ENCODE results near the gene GALT.

GALT gene

DNA sequence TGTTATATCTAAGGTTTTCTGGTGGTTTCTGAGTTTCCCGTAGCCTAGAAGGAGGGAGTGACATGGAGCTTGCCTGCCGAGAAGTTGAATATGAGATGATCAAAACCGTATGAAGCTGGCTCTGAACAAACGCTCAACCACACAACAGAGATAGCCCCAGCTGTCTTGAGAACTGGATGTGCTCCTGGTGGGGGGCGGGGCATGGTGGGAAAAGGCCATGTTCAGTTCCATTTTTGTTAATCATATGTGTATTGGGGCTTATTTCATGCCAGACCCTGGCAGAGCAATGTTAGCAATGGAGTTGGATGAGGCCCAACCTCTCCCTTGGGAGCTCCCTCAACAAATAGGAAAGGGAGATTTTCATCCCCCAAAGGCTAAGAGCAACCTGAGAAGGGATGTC lies 39.8 kb downstream of the GALT start:
- no peak for DNase-seq

DNA sequence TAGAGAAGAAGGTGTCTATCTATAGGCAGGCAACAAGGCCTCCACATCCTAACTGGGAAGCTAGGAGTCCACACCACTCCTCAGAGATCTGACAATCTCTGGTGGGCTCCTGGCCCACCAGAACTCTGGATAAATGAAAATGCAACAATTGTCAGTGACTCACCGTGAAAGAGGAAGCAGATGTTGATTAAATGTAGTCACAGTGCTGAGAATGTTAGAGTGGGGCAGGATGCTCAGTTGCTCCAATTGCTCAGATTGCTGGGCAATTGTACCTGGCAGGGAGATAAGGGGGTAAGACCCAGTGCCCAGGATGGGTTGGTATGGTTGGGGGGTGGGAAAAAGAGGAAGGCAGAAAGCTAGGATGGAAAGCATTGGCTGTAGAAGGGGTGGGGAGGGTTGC lies 40.3 kb downstream of the GALT start:
- DNase-seq, result no peak

DNA sequence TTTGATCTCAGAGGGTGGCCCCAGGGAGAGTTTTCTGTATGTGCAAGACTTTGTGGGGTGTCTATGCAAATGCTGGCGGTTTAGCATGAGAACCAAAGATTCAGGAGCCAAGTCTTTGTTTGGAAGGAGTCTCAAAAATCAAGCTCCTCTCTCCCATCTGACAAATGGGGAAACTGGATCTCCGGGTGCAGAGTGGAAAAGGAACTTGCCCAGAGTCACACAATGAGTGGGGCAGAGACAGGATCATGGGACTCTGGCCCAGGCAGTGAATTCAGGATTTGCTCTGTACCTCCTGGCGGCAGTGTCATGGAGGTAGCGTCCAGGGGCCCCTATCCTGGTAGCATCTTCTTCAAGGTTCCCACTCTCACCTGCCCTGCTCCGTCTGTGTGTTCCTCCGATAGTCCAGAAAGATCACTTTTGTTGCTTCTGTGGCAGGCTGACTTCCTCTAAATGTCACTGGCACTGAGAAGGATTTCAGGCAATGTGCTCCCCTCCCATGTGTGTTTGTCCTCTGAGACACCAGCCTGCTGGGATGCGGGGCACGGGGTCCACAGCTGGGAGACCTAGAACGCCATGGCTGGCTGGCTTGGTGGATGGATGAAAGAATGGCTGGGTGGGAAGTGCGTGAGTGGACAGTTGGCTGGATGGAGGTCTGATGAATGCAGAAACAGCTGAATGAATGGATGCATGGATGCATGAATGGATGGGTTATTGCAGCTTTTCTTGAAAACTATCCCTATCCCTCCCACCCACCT lies 41.0 kb downstream of the GALT start:
- no peak for DNase-seq

DNA sequence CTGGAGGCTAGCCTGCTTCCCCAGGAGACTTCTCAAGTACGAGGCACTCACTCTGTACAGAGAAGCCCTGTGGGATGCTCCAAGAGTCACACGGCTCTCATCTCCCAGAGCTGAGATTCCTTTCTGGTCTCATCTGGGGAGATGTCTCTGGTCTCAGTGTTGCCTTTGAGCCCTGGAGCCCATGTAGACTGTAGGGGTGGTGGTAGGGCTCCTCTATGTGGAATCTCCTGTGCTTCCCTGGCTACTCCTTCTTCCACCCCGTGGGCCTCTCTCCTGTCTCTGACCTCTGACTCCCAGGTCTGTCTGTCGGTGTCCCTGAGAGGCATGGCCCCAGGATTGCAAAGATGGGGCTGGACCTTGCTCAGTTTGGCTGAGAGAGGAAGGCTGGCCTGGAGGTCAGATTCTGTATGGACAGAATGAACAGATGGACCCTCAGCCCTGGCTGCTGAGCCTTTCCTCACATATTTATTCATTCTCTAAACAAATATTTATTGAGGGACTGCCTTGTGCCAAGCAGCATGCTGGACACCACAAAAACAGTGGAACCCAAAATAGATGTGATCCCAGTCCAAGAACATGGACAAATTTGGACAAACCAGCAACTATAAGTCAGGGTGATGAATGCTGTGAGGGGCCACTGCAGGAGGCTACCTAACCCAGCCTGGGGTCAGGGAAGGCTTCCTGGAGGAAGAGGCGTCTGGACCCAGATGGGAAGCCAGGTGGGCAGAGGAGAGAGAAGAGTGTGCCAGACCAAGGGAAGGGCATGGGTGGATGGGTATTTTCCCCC lies 42.0 kb downstream of the GALT start:
- no peak for DNase-seq

DNA sequence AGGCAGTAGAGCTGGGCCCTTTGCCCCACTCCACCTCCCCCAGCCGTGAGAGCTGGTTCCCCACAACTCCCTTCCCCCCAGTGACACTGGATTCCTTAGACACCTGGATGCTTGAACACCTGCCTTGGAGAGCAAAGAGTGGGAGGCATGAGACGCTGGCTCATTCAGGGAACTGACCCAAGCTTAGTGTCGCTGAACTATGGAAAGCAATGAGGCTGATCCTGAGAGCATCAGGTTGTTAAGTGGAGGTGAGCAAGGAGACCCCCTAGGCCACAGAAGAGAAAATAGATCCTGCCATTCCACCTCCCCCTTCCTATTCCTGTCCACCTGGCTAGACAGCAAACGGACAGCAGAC lies 42.6 kb downstream of the GALT start:
- DNase-seq, result no peak

DNA sequence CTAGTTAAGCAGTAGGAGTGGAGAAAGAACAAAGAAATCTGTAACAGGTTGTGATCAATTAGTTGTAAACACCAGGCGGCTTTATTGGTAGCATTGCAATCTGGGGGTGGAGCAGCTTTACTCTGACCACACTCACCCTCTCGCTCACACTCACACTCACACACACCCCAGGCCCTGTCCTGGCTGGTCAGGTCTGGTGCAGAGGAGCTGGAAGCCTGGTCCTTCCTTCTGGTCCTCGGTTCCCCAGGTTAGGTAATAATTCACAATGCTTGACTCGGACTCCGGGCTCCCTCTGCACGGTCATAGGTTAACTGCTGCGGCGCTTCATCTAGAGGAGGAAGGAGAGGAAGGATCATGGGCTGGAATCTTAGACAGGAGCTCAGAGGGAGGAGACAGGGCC lies 43.0 kb downstream of the GALT start:
- no peak for DNase-seq

DNA sequence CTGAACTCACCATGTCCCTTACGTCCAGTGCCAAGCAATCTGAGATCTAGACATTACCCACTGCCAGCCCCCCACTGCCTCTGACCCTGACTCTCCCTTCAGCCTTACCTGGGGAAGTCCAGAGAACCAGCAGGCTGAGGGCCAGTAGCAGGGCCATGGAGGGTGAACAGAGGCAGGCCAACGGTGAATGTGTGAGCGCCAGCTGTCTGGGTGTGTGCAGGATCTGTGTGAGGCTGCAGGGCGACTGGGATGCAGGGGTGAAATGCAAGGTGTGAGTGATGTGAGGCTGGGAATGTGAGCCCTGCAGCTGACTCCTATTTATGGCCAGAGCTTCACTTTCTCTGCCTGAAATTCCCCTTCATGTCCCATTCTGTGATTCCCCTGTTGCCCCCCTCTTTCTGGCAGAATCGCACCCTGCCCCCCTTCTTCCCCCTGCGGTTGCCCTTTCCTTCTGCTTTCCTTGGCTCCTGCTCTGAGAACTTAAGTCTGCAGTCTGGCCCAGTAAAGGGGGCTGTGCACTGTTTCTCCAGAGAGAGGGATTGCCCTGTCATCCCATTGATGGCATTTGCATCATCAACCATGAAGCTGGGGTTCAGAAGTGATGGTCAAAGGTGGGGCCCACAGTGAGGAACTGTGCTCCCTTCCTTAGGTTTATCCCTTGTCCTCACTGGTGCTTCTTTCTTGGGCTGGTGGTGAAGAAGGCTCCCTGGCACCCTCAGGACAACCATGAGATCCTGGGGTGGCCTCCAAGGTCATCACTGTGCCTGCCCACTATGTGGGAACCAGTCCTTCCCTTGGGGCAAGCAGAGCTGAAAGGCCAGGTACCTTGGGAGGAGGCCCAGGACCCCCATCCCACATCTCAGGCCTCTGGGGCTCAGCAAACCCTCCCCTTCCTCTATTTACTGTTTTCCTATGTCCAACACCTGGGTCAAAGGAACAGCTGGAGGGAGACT lies 44.8 kb downstream of the GALT start, which contains the start of gene CCL19:
Gene CCL19, minus strand, starts transcription at position 294 of the 953 bp plus-strand sequence. Its CDS starts 137 bp downstream, at position 157.
- DNase-seq, result no peak

DNA sequence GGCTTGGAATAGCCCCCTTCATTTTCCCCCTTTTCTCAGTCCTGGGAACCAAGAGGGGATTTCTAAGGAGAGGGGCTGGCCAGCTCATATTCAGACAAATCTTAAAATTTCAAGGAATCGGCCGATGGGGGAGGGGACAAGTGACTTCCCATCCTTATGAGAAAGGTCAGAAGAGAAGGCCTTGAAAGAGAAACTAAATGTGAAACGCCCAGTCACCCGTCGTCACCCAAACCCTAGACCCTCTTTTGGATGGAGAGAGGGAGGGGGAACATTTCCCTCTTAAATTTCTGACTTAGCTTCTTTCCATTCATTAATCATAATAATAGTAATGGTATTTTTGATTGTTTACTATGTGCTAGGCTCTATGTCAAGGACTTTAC lies 45.5 kb downstream of the GALT start:
- DNase-seq, result no peak

DNA sequence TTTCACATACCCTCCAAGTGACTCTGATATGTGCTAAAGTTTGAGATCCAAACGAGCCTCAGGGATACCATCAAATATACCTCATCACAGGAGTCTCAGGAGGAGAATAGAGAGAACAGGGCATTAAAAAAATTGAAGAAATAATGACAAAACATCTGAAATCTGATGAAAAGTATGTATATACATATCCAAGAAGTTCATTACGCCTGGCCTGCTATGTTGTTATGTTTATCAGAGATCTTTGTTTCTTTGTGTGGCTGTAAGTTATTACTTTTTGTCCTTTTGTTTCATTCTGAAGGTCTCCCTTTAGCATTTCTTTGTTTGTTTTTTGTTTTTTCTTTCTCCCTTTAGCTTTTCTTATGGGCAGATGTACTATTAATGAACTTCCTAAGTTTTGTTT lies 47.1 kb downstream of the GALT start:
- no peak for DNase-seq

DNA sequence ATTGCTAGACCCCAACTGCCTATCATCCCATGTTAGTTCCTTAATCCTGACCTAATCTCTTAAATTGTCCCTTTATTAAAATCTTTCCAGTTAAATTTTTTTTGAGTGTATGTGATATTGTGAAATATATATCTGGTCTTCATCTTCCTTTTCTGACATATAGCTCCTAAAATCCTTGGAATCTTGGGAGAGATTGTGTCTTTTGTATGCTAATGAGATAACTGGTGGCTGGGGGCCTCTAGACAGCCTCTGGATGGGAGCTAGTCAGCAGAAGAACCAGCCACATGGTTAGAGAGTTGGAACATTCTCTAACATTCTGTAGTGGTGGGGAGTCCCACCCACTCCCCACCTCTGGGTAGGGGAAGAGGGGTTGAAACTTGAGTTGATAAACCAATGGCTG lies 48.3 kb downstream of the GALT start:
- no peak for DNase-seq
